GM18870 (cell line): ENCODE measurements around the gene LDB3.
"Not testable (repeated sequence)": the region's sequence is repeated elsewhere in the genome, so short reads cannot be mapped to it uniquely, and the experiment has no call there.

Experiments used
- ATAC-seq: cut with Tn5 transposase; IDR thresholded peaks from one replicate; pipeline ENCODE4 v1.9.1; 2021; ENCODE audit warnings: moderate library complexity; ENCODE audit not compliant: unreplicated experiment

The LDB3 gene

GRCh38 chr10:86668297-86669165 is at the start of gene LDB3:
Gene LDB3, plus strand, starts transcription at chr10:86668511. Its CDS starts 181 bp downstream, at chr10:86668692.
- ATAC-seq: no peak

- ATAC-seq: no peak
These were observed 40.0 kb upstream of the LDB3 start for GRCh38 chr10:86628311-86628710.

- no peak for ATAC-seq
These were observed 38.2 kb upstream of the LDB3 start for GRCh38 chr10:86630079-86630478.

- ATAC-seq: no peak
These were observed 36.1 kb upstream of the LDB3 start for GRCh38 chr10:86632009-86632800.

- no peak for ATAC-seq
These were observed 35.4 kb upstream of the LDB3 start for GRCh38 chr10:86632951-86633350.

- ATAC-seq: no peak
These were observed 32.9 kb upstream of the LDB3 start for GRCh38 chr10:86635402-86635801.

GRCh38 chr10:86636311-86636710 is 32.0 kb upstream of the LDB3 start:
- no peak for ATAC-seq

GRCh38 chr10:86642021-86642420 is 26.3 kb upstream of the LDB3 start:
- ATAC-seq: no peak

- no peak for ATAC-seq
These were observed 25.8 kb upstream of the LDB3 start for GRCh38 chr10:86642499-86642898.

- ATAC-seq: no peak
These were observed 24.0 kb upstream of the LDB3 start for GRCh38 chr10:86644152-86644793.

GRCh38 chr10:86644794-86645445 is 23.4 kb upstream of the LDB3 start:
- no peak for ATAC-seq

- ATAC-seq: not testable (repeated sequence)
These were observed 22.6 kb upstream of the LDB3 start for GRCh38 chr10:86645621-86646165.

- ATAC-seq: no peak
These were observed 21.8 kb upstream of the LDB3 start for GRCh38 chr10:86646532-86646931.

GRCh38 chr10:86646933-86647332 is 21.4 kb upstream of the LDB3 start:
- ATAC-seq: no peak

- no peak for ATAC-seq
These were observed 20.3 kb upstream of the LDB3 start for GRCh38 chr10:86647773-86648703.

GRCh38 chr10:86648704-86649427 is 19.4 kb upstream of the LDB3 start:
- ATAC-seq: no peak

GRCh38 chr10:86649471-86650150 is 18.7 kb upstream of the LDB3 start:
- no peak for ATAC-seq

- ATAC-seq: no peak
These were observed 18.2 kb upstream of the LDB3 start for GRCh38 chr10:86650151-86650550.
